Activated CD8-positive, alpha-beta memory T cell treated with anti-CD3 and anti-CD28 coated beads, Interleukin-2, amount 10 ng/mL, durations not matched to agents 7 days and 5 days (primary cell): Measurements from ENCODE around the gene LY6G6F. TPM values are rescaled to one million over a fixed set of nuclear protein-coding genes. Genes with fewer than 3 reads are reported as not detected.

Experiments
- ATAC-seq: fragments of 150-1000 bp; cut with Tn5 transposase; one replicate; pipeline ENCODE4 v1.10.0; 2021; ENCODE audit warnings: moderate library complexity
- CTCF ChIA-PET: fragments of 350-600 bp; sonication (Branson Sonifier 250); formaldehyde crosslinking; loops from one replicate; lab custom pipeline; 2021; ENCODE audit warnings: antibody characterized with exemption; lab: Charles Lee
- DNase-seq: peaks from one replicate; pipeline ENCODE4 v3.0.0-alpha.2; 2020
- H3K27ac Mint-ChIP-seq: one replicate; pipeline ENCODE4 v1.8.0; 2021; ENCODE audit warnings: mild to moderate bottlenecking, mixed read lengths
- H3K27me3 Mint-ChIP-seq: one replicate; pipeline ENCODE4 v1.8.0; 2021; ENCODE audit warnings: mixed read lengths
- H3K36me3 Mint-ChIP-seq: one replicate; pipeline ENCODE4 v1.8.0; 2021; ENCODE audit warnings: mild to moderate bottlenecking, mixed read lengths
- H3K4me1 Mint-ChIP-seq: one replicate; pipeline ENCODE4 v1.8.0; 2021; ENCODE audit warnings: mixed read lengths
- H3K4me3 Mint-ChIP-seq: one replicate; pipeline ENCODE4 v1.8.0; 2021; ENCODE audit warnings: mild to moderate bottlenecking, moderate library complexity, mixed read lengths
- H3K9me3 Mint-ChIP-seq: one replicate; pipeline ENCODE4 v1.8.0; 2022; ENCODE audit warnings: low read depth, mixed read lengths
- total RNA-seq, 2 experiments: library from RNA; stranded (reverse); gene quantifications; one replicate each; pipeline ENCODE4 v1.2.3, GENCODE V29; 2021

The LY6G6F gene
- total RNA-seq, 2 experiments from 2014 or later = not detected

GRCh38 chr6:31725502-31726350 lies 19.1 kb downstream of the LY6G6F start:
- peak overlapping the region; percentile 1 for H3K27ac Mint-ChIP-seq
- CTCF ChIA-PET = interaction anchor here (0.6 to 4.9 kb wide), 4 partner anchors 12 to 44 kb away, joined by 3 to 60 read pairs (median 4); partner anchors contain the start of genes CLIC1 and MSH5
- ATAC-seq (no peak), DNase-seq (no peak)
- H3K27me3 Mint-ChIP-seq = no peaks in the 10 kb centered on the region
- peaks cover 51% of the 10 kb centered on the region for H3K4me1 Mint-ChIP-seq
- H3K36me3 Mint-ChIP-seq = peaks cover 13% of the 10 kb centered on the region
- H3K9me3 Mint-ChIP-seq = no peaks in the 10 kb centered on the region
- no peak overlapping the region for H3K4me3 Mint-ChIP-seq

DNA sequence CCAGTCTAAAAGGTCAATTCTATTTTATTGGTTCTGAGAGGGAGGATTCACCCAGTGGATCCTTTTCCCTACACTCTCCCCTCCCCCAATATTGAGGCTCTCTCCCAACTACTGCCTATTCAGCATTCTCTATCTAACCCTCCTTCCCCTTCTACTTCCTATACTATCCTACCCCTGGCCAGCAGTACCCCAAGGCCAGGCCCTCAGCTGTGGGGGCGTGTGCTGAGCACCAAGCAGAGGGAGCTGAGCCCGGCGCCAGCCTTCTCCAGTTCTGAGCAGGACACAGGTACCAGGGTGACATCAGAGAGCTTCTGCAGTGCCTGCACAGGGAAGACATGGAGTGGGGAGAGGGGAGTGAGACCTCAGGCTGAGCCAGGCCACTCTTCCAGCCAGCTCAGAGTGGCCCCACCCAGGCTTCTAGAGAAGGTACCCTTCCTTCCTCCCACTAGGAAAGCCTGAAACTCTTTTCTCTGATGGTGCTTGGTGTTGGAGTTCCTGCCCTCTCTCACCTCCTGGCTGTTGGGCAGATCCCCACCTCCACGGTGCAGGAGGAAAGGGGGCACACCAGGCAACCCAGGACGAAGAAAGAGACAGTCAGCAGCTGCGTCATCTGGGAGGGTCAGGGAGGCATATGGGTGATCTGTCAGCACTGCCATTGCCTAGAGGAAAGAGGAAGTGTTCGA lies 20.5 kb downstream of the LY6G6F start:
- ATAC-seq = no peak
- no peak for DNase-seq
- no peak overlapping the region for H3K4me3 Mint-ChIP-seq

DNA sequence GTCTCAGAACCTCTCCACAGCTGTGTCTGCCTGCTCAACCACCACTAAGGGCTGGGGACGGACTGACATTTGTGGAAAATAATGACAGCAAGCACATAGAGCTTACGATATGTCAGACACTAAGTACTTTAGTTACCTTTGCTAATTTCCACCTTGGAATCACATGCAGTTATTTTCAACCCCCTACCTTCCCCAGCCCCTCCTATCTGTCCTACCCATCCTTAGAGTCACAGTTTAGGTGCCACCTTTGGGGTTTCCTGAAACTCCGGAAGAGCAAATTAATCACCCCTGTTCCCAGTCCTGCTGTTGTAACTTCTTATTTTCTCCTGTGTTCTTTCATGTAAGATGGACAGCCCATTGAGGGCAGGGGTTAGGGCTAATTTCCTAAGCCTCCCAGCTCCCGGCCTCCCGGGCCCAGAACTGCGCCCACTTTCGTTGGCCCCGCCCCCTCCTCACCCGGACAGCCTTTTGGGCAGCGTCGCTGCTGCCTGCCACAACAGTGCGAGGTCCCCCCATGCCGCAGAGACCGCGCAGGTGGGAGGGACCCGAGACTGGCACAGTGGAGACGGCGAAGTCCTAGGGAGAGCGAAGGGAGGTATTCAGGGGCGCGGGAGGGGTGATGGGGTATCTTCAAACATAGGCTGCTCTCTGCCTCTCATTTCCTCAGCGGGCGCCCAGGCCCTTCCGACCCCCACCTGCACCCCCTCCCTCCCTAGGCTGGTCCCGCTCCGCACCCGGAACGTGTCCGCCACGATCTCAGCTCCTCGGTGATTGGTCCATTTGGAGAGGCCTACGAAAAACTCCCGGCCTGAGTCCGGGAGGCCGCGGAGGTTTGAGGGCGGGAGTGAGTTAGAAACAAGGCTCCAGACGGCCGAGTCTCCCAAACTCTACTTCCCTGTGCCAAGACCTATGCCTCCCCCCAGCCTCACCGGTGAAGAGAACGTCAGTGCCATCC lies 21.3 kb downstream of the LY6G6F start:
- DNase-seq (no peak), ATAC-seq (no peak)
- CTCF ChIA-PET = interaction anchor here (0.6 to 4.9 kb wide), 10 partner anchors 10 to 90 kb away, joined by 3 to 60 read pairs (median 3); partner anchors contain the start of genes CLIC1 and MSH5
- Mint-ChIP-seq H3K4me1 (peaks cover 60% of the 10 kb centered on the region), H3K27me3 (no peaks in the 10 kb centered on the region), H3K4me3 (peak overlapping the region; percentile 39), H3K36me3 (peaks cover 27% of the 10 kb centered on the region), H3K9me3 (no peaks in the 10 kb centered on the region), H3K27ac (peak overlapping the region; percentile 58)

More for the DNA sequence above, 20.5 kb downstream of the LY6G6F start:
- Mint-ChIP-seq H3K9me3 (no peaks in the 10 kb centered on the region), H3K27ac (peak overlapping the region; percentile 58), H3K36me3 (peaks cover 22% of the 10 kb centered on the region), H3K4me1 (peaks cover 60% of the 10 kb centered on the region), H3K27me3 (no peaks in the 10 kb centered on the region)
- CTCF ChIA-PET = interaction anchor here (0.7 to 4.9 kb wide), 6 partner anchors 9 to 86 kb away, joined by 3 to 60 read pairs (median 3); partner anchors contain the start of genes CLIC1 and MSH5

GRCh38 chr6:31728767-31729514 lies 22.3 kb downstream of the LY6G6F start, which contains the start of gene DDAH2:
Gene DDAH2 (minus strand): TSS chr6:31729299. CDS start chr6:31729161, 138 bp downstream.
- H3K9me3 Mint-ChIP-seq = no peaks in the 10 kb centered on the region
- ATAC-seq (peak; percentile 10), DNase-seq (no peak)
- CTCF ChIA-PET = interaction anchor here (0.6 to 5.3 kb wide), 17 partner anchors 10 to 102 kb away, joined by 3 to 60 read pairs (median 6); partner anchors contain the start of genes C6orf47, CLIC1, HSPA1B and LSM2
- H3K4me1 Mint-ChIP-seq = peaks cover 63% of the 10 kb centered on the region
- H3K4me3 Mint-ChIP-seq = peak within 1 kb of the TSS; percentile 86
- peak within 1 kb of the TSS; percentile 80 for H3K27ac Mint-ChIP-seq
- H3K36me3 Mint-ChIP-seq = peaks cover 36% of the 10 kb centered on the region
- no peaks in the 10 kb centered on the region for H3K27me3 Mint-ChIP-seq

DNA sequence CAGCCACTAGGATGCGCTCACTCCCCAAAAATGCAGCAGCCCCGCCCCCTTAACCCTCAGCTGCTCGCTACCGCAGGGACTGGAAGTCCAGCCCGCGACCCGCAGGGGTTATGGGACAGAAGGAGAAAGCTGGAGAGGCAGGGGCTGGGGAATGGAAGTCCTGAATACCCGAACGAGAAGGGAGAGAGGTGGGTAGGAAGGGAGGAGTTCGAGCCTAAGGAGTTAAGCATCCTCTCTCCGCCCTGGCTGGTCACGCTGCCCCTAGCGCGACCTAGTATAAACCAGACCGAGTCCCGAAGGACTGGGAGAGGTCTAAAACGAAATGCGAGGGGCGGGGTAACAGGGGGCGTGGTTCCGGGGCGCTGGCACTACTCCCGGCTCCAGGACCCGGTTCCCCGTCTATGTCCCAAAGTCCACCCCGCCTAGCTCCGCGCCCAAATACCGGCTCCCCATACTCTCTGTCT lies 22.9 kb downstream of the LY6G6F start:
- peak overlapping the region; percentile 86 for H3K4me3 Mint-ChIP-seq
- peaks cover 65% of the 10 kb centered on the region for H3K4me1 Mint-ChIP-seq
- CTCF ChIA-PET = interaction anchor here (0.6 to 5.3 kb wide), 17 partner anchors 10 to 188 kb away, joined by 3 to 60 read pairs (median 6); partner anchors contain the start of genes C6orf47, CLIC1, DDX39B and HSPA1B
- H3K27ac Mint-ChIP-seq = peak overlapping the region; percentile 80
- ATAC-seq (peak; percentile 72), DNase-seq (peak; percentile 87)
- H3K9me3 Mint-ChIP-seq = no peaks in the 10 kb centered on the region
- no peaks in the 10 kb centered on the region for H3K27me3 Mint-ChIP-seq
- H3K36me3 Mint-ChIP-seq = peaks cover 42% of the 10 kb centered on the region

DNA sequence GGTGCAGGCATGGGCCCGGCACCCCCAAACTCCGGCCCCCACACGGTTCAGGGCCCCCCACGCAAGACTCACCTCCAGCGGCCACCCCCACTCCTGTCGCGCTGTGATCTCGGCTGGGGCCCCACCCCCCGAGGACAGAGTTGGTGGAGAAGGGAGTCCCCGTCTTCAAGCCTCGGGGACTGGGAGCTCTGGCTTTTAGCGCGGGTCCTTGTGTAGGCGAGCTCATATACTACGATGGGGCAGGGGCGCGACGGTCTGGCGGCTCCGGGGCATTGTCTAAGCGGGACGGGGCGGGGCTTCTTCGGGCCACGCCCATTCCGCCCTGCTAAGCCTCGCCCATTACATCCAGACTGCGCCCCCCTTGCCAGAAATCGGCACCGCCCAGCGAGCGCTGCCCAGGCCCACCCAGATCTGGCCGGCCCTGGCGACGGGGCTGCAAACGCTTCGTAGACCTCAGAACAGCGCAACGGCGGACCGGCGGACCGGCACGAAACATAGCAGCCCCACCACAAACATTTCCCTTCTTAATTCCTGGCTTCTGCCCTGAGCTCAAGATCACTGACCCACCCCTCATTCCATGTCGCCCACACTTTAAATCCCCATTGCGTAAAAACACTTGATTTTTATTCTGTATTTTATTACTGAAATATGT lies 23.4 kb downstream of the LY6G6F start:
- Mint-ChIP-seq H3K4me3 (peak overlapping the region; percentile 86), H3K9me3 (no peaks in the 10 kb centered on the region), H3K27ac (peak overlapping the region; percentile 80), H3K27me3 (no peaks in the 10 kb centered on the region), H3K36me3 (peaks cover 47% of the 10 kb centered on the region), H3K4me1 (peaks cover 66% of the 10 kb centered on the region)
- peak; percentile 80 for DNase-seq
- CTCF ChIA-PET = interaction anchor here (0.6 to 5.3 kb wide), 20 partner anchors 9 to 189 kb away, joined by 3 to 60 read pairs (median 5); partner anchors contain the start of genes ABHD16A, C6orf47, CLIC1 and DDX39B
- ATAC-seq = peak; percentile 62

- no peak for DNase-seq
- Mint-ChIP-seq H3K9me3 (no peaks in the 10 kb centered on the region), H3K27ac (peak overlapping the region; percentile 80), H3K36me3 (peaks cover 50% of the 10 kb centered on the region), H3K4me1 (peaks cover 64% of the 10 kb centered on the region), H3K27me3 (no peaks in the 10 kb centered on the region), H3K4me3 (peak overlapping the region; percentile 86)
- no peak for ATAC-seq
- CTCF ChIA-PET = interaction anchor here (0.9 to 5.3 kb wide), 13 partner anchors 9 to 101 kb away, joined by 3 to 60 read pairs (median 6); partner anchors contain the start of genes ABHD16A, C6orf47, CLIC1 and GPANK1
These were observed 24.0 kb downstream of the LY6G6F start for GRCh38 chr6:31730631-31731086.

GRCh38 chr6:31732029-31732428 lies 25.4 kb downstream of the LY6G6F start:
- Mint-ChIP-seq H3K27ac (peak overlapping the region; percentile 43), H3K27me3 (no peaks in the 10 kb centered on the region), H3K4me1 (peaks cover 56% of the 10 kb centered on the region), H3K36me3 (peaks cover 50% of the 10 kb centered on the region), H3K9me3 (no peaks in the 10 kb centered on the region), H3K4me3 (no peak overlapping the region)
- DNase-seq = no peak
- CTCF ChIA-PET = interaction anchor here (0.9 to 5.3 kb wide), 4 partner anchors 38 to 185 kb away, joined by 3 to 51 read pairs (median 6); partner anchors contain the start of gene ATP6V1G2
- ATAC-seq = no peak

- H3K9me3 Mint-ChIP-seq = no peaks in the 10 kb centered on the region
- peaks cover 64% of the 10 kb centered on the region for H3K4me1 Mint-ChIP-seq
- peak overlapping the region; percentile 96 for H3K27ac Mint-ChIP-seq
- DNase-seq (no peak), ATAC-seq (no peak)
- CTCF ChIA-PET = interaction anchor here (2.0 to 5.3 kb wide), 2 partner anchors 36 to 98 kb away, joined by 8 to 51 read pairs; no protein-coding TSS in a partner anchor
- H3K27me3 Mint-ChIP-seq = no peaks in the 10 kb centered on the region
- H3K4me3 Mint-ChIP-seq = peak overlapping the region; percentile 91
- peaks cover 47% of the 10 kb centered on the region for H3K36me3 Mint-ChIP-seq
These were observed 27.1 kb downstream of the LY6G6F start for GRCh38 chr6:31733734-31734133.

GRCh38 chr6:31734247-31734820 lies 27.7 kb downstream of the LY6G6F start:
- CTCF ChIA-PET = interaction anchor here (1.0 to 4.5 kb wide), 5 partner anchors 11 to 130 kb away, joined by 3 to 40 read pairs (median 3); partner anchors contain the start of gene MPIG6B
- no peak for ATAC-seq

More at GRCh38 chr6:31734247-31734820, 27.7 kb downstream of the LY6G6F start:
- peak overlapping the region; percentile 96 for H3K27ac Mint-ChIP-seq
- no peak for DNase-seq
- H3K4me3 Mint-ChIP-seq = peak overlapping the region; percentile 91
- H3K27me3 Mint-ChIP-seq = no peaks in the 10 kb centered on the region
- peaks cover 47% of the 10 kb centered on the region for H3K36me3 Mint-ChIP-seq
- peaks cover 65% of the 10 kb centered on the region for H3K4me1 Mint-ChIP-seq
- no peaks in the 10 kb centered on the region for H3K9me3 Mint-ChIP-seq
